ENCODE data around the gene PFKFB1. TPM values are rescaled to one million over a fixed set of nuclear protein-coding genes. Genes with fewer than 3 reads are reported as not detected.

PFKFB1 gene
- total RNA-seq, 2 donors from 2014 or later, result 0.55 to 1.1 TPM

DNA sequence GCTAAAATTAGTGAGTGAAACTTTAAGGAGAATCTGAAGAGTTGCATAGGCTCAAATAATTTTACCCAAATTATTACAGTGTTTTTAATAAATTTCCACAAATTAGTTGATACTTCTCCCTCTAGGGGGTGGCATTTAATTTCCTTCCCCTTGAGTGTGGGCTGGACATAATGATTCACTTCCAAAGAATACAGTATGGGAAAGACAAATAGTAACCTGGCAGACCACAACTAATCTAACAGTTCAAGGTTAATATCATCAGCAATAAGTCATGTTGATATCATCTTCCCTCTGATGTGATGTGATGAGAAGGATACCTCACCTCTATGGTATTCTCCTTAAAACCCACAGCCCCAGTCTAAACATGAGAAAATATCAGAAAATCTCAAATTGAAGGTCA lies 15.5 kb downstream of the PFKFB1 start:
- no peaks in the 10 kb centered on the region for H3K36me3 ChIP-seq (ENCODE audit: control insufficient read depth, insufficient read depth, low read length)
- Mint-ChIP-seq H3K9me3 (peaks cover 46% of the 10 kb centered on the region), H3K4me3 (no peak overlapping the region), H3K36me3 (ENCODE audit: low read depth) (no peaks in the 10 kb centered on the region), H3K4me1 (peaks cover 3% of the 10 kb centered on the region), H3K27me3 (ENCODE audit: insufficient read depth) (no peaks in the 10 kb centered on the region), H3K27ac (no peak overlapping the region)
- no peak for DNase-seq
- no peak overlapping the region for H3K27ac ChIP-seq (ENCODE audit: low read depth, low read length)
- no peaks in the 10 kb centered on the region for H3K27me3 ChIP-seq (ENCODE audit: control insufficient read depth, insufficient read depth, low read length, poor library complexity, severe bottlenecking)
- TF ChIP-seq CTCF (conservative IDR thresholded peaks at IDR 0.05), result no peak
- H3K4me3 ChIP-seq (ENCODE audit: low read length), result no peak overlapping the region
- no peak overlapping the region for H3K9ac ChIP-seq (ENCODE audit: extremely low read depth, low read length, poor library complexity, severe bottlenecking)
- H3K4me1 ChIP-seq (ENCODE audit: control insufficient read depth, insufficient read depth, low read length), result no peaks in the 10 kb centered on the region
- H3K9me3 ChIP-seq (ENCODE audit: control insufficient read depth, low read length), result peaks cover 4% of the 10 kb centered on the region

DNA sequence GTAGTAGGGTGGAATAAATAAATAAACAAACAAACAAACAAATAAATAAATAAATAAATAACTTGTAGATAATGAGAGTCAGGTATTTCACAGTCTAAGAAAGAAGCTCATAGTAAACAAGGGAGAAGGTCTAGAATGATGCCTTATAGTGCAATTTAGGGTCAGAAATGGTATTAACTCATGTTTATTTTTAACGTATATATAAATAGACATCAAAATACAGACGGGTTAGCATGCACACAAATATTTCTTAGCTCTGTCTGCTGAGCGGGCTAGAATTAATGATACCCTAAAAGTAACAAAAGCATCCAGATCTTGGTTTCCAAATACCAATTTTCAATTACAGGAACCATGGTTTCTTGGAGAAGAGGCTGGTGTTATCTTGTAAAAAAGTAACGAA lies 16.6 kb downstream of the PFKFB1 start:
- Histone ChIP-seq H3K4me3 (ENCODE audit: low read length) (no peak overlapping the region), H3K4me1 (ENCODE audit: control insufficient read depth, insufficient read depth, low read length) (no peaks in the 10 kb centered on the region), H3K36me3 (ENCODE audit: control insufficient read depth, insufficient read depth, low read length) (no peaks in the 10 kb centered on the region), H3K27me3 (ENCODE audit: control insufficient read depth, insufficient read depth, low read length, poor library complexity, severe bottlenecking) (no peaks in the 10 kb centered on the region), H3K9me3 (ENCODE audit: control insufficient read depth, low read length) (no peaks in the 10 kb centered on the region), H3K27ac (ENCODE audit: low read depth, low read length) (no peak overlapping the region), H3K9ac (ENCODE audit: extremely low read depth, low read length, poor library complexity, severe bottlenecking) (no peak overlapping the region)
- Mint-ChIP-seq H3K27me3 (ENCODE audit: insufficient read depth) (no peaks in the 10 kb centered on the region), H3K27ac (no peak overlapping the region), H3K4me3 (no peak overlapping the region), H3K9me3 (peaks cover 47% of the 10 kb centered on the region), H3K36me3 (ENCODE audit: low read depth) (no peaks in the 10 kb centered on the region), H3K4me1 (peaks cover 3% of the 10 kb centered on the region)
- no peak for DNase-seq
- 86% methylated on average over 3 of the region's 4 CpGs; no CpG with 5 or more reads in 1 of the 2 experiments for WGBS, 2 experiments (ENCODE audit: insufficient coverage in 1 of 2, insufficient read length in 1 of 2)
- no peak for TF ChIP-seq CTCF (conservative IDR thresholded peaks at IDR 0.05)

GRCh38 chrX:54964766-54965497 lies 29.1 kb downstream of the PFKFB1 start:
- H3K4me1 ChIP-seq (ENCODE audit: control insufficient read depth, insufficient read depth, low read length), result no peaks in the 10 kb centered on the region
- no peaks in the 10 kb centered on the region for H3K27me3 ChIP-seq (ENCODE audit: control insufficient read depth, insufficient read depth, low read length, poor library complexity, severe bottlenecking)
- H3K27ac ChIP-seq (ENCODE audit: low read depth, low read length), result no peak overlapping the region
- Mint-ChIP-seq H3K36me3 (ENCODE audit: low read depth) (no peaks in the 10 kb centered on the region), H3K27ac (no peak overlapping the region), H3K9me3 (peaks cover 38% of the 10 kb centered on the region), H3K4me1 (no peaks in the 10 kb centered on the region), H3K27me3 (ENCODE audit: insufficient read depth) (no peaks in the 10 kb centered on the region), H3K4me3 (no peak overlapping the region)
- no peak overlapping the region for H3K4me3 ChIP-seq (ENCODE audit: low read length)
- WGBS, 2 experiments (ENCODE audit: insufficient coverage in 1 of 2, insufficient read length in 1 of 2), result 80 to 83% methylated on average over 1 to 3 of the region's 4 CpGs
- H3K36me3 ChIP-seq (ENCODE audit: control insufficient read depth, insufficient read depth, low read length), result no peaks in the 10 kb centered on the region
- no peak overlapping the region for H3K9ac ChIP-seq (ENCODE audit: extremely low read depth, low read length, poor library complexity, severe bottlenecking)
- no peaks in the 10 kb centered on the region for H3K9me3 ChIP-seq (ENCODE audit: control insufficient read depth, low read length)
- no peak for TF ChIP-seq CTCF (conservative IDR thresholded peaks at IDR 0.05)
- DNase-seq, result no peak
